Activated T-cell treated with anti-CD3 and anti-CD28 coated beads, Interleukin-2, amount 50 U/mL, for 1 hour (primary cell): ENCODE results near the gene PTPRN2.

Source experiments
- DNase-seq: peaks from one replicate; pipeline ENCODE4 v3.0.0-alpha.2; 2020

The PTPRN2 gene

DNA sequence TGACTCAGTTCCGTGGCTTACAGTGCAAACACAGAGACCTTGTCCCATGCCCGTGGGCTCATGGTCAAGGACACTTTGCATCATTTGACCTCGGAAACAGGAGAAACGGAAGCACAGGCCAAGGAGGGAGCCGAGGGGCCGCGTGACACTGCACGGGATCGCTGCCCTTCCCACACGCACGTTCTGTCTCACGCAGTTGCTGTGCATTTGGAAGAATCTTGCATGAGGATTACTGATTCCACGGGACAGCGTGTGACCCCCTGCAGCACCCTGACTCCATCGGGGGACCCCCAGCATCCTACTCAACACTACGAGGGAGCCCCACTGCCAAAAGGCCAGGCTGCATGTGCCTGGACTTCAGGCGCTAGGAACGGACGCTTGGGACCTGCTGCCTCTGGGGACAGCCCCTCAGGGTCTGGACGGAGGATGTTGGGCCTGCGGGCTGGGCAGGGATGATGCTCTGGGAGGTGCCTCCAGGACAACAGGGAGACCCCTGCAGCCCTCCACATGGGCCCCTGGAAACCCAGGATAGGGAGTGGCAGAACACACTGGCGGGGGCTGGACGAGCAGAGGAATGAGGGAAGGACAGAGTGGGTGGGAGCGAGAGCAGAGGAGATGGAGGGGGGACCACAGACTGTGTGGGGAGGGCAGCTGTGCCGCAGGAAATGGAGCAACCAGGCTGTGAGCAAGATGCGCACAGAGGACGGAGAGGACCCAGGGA is 1028.6 kb downstream of the PTPRN2 start:
- no peak for DNase-seq

- no peak for DNase-seq
Observed at GRCh38 chr7:157558516-157558874, 1029.1 kb downstream of the PTPRN2 start.

DNA sequence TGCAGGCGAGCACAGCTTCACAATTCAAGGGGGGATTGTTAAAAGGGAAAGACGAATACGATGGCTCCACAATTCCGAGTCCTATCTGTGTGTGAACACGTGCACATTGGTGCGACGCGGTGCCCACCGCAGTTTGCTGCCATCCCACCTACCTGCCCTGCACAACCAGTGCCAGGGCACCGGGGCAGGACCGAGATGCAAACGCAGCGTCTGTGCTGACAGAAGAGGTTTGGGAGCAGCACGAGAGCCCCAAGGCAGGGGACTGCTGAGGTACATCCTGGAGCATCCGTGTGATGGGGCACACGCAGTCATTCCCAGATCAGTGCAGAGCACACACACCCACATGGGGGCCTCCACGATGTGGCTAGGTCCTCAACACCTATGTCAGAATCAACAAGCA is 1029.6 kb downstream of the PTPRN2 start:
- DNase-seq: no peak

DNA sequence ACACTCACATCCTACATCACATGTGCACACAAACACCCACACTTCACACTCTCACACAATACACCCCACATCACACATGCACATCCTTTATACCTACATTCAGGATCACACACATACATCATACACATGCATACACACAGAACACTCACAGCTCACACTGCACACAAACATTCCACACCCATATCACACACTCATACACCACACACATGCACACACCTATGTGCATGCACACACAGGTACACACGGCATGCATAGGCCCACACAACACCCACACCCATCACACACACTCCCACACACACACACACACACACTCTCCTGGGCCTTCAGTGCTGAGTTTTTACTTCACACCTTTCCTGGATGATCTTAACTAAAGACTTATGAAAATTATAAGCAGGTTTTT is 1030.4 kb downstream of the PTPRN2 start:
- no peak for DNase-seq

- DNase-seq: no peak
Observed at GRCh38 chr7:157556642-157556944, 1031.0 kb downstream of the PTPRN2 start.

DNA sequence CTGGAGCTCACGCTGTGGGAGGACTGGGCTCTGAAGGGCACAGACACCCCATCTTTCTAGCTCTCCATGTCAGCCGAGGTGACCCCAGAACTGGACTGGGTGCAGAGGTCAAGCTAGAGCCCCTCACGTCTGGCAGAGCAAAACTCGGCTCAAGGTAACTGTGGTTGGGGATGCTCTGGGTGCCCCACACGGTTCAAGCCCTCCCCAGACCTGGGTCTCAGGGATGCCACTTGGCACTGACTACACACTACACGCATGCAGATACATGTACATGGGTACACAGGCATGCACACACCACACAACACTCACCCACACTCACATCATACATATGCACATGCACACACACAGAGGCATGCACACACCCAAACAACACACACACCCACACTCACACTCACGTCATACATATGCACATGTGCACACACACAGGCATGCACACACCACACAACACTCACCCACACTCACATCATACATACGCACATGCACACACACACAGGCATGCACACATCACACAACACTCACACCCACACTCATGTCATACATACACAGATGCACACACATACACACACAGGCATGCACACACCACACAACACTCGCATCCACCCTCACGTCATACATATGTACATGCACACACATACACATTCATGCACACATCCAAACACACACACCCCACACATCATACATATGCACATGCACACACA is 1031.5 kb downstream of the PTPRN2 start:
- no peak for DNase-seq

DNA sequence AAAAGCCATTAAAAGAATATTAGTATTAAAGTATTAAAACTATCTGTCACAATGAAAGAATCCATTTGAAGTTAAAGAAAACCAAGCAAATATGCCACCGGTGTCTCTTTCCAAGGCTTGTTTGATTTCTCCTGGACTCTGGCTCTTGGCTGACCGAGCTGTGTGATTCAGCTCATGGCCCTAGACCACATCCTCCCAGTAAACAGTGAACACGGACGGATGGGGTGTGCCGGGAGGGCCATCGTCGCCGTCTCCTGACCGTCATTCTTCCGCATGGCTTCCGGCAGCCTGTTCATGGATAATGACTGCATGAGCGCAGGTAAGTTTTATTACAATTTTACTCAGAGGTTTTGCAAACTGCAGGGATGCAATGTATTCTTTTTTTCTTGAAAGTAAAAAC is 1032.3 kb downstream of the PTPRN2 start:
- no peak for DNase-seq

DNA sequence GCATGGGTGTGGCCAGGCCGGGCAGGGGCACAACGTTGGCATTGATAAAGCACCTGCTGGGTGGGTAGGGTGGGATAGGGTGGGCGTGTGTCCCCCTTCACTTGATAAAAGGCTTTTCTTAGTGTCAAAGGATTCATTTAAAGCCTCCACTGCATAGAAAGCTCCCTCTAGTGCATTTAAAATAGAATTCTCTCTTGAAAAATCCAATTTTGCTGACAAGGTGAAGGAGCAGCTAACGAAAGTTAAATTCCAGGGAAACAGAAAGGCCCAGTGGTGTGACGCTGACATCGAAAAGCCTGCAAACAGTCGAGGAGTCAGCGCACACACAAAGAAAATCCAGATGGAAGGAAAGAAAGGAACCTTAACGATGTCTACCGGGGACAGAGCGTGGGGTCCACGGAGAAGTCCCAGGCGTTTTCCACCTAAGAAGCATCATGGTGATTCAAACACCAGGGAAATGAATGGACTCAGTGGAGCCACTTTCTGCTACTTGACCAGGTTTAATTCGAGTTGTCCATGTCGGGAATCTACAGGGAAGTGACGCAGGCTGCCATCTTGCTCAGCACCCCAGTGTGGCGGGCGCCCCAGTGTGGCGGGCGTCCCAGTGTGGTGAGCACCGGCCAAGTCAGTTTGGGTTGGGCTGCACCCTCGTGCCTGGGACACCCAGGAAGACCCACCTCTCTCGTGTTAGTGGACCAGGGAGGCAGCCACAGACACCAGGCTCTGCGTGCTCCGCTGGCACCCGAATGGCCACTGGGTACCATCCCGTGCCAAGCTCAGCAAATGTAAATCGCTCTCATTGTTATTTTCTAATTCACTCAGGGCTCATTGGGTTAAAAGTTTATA is 1033.0 kb downstream of the PTPRN2 start:
- no peak for DNase-seq

GRCh38 chr7:157553256-157553655 is 1034.4 kb downstream of the PTPRN2 start:
- DNase-seq: no peak

DNA sequence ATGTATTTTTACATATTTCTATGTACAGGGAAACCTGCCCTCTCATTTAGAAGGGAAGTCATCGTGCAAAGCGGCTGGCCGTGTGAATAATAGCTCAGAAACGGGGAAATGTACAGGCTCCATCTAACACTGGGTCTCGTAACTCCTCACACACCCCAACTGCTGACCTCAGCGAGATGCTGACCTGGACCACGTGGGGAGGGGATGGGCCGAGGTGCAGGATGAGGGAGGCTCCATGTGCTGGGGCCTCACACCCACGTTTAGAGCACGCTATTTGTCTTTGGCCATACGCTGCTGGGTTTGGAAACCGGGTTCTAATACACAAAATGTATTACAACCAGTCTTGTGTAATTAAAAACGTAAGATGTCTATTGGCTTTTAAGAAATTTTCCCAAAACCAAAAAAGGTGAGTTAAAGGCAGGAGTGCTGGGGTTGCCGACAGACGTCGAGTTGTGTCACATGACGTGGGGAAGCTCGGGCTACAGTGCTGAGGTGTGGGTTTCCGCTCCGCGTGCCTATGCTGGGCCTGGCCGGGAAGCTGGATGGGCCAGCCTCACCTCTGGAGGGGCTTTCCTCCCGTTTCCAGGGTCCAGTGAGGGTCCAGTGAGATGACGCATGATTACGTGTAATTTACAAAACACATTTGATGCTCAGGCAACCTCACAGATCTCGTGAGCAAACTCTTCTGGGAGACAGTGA is 1035.2 kb downstream of the PTPRN2 start:
- DNase-seq: no peak

GRCh38 chr7:157551325-157552070 is 1036.1 kb downstream of the PTPRN2 start:
- no peak for DNase-seq

DNA sequence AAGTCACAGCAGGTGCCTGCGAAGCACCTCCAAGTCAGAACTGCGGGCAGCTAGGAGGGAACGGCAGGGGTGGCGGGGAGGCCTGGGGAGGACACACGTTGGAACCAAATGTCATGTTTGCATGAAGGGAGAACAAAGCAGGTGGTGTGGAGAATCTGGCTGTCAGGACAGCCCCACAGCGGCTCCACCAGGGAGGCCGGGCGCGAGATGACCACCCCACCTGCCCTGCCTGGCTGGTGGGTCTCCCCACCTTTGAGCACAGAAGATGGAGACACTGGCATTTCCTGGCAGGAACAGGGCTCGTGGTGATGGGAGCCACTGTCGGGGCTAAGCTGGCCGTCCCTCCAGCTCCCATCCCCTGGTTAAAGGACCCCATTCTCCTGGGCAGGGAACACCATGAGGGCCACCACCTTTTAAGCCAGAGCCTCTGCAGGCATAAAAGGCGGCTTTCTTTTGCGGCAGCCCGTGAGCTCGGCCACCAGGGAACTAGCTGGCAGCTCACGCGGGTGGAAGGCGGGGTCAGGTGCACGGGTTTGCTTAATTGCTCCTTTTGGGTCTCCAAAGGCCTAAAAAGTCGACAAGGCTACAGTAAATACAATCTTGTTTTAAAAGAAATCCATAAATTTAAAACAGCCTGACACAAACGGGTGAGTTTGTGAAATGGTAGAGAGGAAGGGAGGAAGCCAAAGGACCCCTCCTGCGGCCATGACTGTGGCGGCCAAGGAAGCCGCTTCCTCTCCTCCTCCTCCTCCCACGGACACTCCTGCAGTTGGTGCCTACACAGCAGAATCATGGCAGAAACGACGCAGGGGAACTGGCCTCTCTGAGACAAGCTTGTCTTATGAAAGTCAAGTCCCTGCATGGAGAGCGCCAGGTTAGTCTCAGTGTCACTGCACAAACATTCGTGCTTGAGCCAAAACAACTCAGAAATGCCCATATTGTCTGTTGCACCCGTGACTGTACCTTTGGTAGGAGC is 1037.0 kb downstream of the PTPRN2 start:
- no peak for DNase-seq

DNA sequence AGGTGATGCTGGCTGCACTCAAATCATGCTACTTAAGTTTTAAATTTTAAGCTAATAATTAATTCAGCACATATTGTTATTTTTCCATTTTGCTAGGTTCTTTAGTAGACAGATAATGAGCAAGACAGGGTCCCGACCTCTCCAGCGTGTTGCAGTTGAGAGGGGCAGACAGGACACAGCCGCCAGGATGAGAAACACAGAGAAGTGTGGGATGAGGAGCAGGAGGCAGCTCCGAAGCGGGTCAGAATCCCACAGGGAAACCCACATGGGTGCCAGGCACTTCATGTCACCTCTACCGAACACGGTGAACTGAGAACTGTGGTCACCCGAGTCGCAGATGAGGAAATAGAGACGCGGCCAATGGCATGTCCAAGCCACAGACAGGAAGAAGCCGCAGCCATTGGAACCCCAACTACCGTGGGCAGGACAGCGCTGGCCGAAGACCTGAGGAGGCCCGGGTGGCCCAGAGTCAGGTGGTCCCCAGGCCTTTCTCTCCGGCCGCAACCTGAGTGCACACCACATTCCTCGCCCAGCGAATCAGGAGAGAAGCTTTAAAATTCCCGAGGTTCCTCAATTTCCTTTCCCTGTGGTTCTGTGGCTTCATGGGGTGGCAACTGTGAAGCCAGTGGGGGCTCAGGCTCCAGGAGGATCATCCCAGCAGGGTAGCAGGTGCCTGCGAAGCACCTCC is 1037.9 kb downstream of the PTPRN2 start:
- DNase-seq: no peak

DNA sequence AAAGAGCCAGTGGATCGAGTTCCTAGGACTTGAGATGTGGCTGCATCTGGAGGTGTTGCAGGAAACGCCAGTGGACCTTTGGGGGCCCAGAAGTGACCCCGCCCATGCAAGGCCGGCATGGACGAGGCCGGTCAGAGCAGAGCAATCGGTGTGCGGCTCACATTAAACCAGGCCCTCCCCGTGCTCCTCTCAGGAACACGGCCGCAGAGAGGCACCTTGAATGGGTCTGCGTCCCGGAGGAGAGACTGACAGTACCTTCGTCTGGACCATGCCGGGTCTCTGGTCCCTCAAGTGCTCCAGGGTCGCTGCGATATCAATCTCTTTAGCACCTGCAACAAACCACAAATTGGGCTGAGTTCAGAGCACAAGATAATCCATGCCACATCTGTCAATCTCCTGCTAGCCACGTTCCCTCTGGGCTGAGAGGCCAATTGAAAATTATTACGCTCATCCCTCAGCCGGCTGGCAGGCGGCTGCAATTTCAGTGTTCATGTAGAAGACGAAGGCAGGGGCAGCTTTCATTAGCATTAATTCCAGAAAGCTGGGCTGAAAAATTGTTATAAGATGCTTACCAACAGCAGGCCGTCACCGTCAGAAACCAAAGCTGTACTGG is 1038.8 kb downstream of the PTPRN2 start:
- DNase-seq: no peak

DNA sequence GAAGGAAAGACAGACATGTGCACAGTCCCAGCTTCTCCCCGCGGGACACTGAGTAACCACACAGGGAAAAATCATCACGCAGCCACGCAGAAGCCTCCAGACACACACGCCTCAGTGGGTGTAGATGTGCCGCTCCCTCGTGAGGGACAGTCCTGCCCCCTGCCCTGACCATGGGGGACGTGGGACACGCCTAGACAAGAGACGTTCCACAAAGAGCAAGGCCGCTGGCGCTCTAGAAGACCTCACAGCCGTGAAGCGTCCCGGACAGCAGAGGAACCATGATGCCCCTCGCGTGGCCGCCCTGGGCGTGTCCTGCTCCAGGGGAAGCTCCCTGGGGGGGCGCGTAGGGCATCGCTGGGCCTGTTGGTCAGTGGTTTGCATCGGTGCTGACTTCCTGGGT is 1040.0 kb downstream of the PTPRN2 start:
- no peak for DNase-seq

GRCh38 chr7:157547102-157547501 is 1040.5 kb downstream of the PTPRN2 start:
- no peak for DNase-seq

GRCh38 chr7:157545681-157546060 is 1042.0 kb downstream of the PTPRN2 start:
- DNase-seq: no peak

DNA sequence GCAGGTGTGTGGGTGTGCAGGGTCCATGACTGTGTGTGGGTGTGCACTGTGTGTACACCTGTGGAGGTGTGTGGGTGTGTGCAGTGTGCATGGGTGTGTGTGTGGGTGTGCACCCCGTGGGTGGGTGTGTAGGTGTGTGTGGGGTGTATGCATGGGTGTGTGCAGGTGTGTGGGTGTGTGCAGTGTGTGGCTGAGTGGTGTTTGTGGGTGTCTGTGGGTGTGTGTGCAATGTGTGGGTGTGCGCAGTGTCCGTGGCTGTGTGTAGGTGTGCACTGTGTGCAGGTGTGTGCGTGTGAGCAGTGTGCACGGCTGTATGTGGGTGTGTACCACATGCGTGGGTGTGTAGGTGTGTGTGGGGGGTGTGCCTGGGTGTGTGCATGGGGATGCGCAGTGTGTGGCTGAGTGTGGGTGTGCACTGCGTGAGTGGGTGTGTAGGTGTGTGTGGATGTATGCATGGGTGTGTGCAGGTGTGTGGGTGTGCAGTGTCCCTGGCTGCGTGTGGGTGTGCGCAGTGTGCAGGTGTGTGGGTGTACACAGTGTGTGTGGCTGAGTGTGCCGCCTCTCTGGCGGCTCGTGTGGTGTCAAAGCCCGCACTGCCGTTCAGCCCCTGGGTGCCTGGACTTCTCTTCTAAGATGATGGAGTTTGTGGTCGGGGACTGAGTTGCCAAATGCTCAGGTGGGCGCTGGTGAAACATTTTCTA is 1042.5 kb downstream of the PTPRN2 start:
- DNase-seq: no peak

DNA sequence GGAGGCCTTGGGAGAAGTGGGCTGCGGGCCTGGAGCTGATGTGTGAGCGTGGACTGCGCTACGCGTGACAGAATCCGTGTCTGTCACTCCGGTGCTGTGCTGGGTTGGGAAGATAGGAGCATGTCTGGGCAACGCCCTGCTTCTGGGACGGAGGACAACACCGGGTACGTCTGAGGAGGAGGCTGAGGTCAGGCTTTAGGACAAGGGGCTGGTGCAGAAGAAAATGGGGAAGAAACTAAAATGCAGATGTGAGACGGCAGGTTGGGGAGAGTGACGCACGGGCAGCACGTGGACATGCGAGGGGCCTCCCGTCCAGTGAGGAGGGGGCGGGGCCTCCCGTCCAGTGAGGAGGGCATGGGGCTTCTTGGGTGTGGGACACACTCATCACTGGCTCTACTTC is 1043.4 kb downstream of the PTPRN2 start:
- no peak for DNase-seq

- DNase-seq: no peak
Observed at GRCh38 chr7:157543791-157544190, 1043.8 kb downstream of the PTPRN2 start.
